Smooth muscle cell (in vitro differentiated cells): ENCODE data around the gene COL13A1. TPM values are rescaled to one million over a fixed set of nuclear protein-coding genes. Genes with fewer than 3 reads are reported as not detected.

Source experiments
- DNase-seq: peaks from one replicate; lab custom pipeline; 2025; ENCODE audit not compliant: unreplicated experiment; lab: John Stamatoyannopoulos, UW
- H2AFZ ChIP-seq: fragments of 200-600 bp; sonication (generic); 2 replicates; pipeline ENCODE4 v1.6.0; 2016; ENCODE audit warnings: antibody characterized with exemption, low read depth, mild to moderate bottlenecking
- H3F3A ChIP-seq: fragments of 200-600 bp; sonication (generic); 2 replicates; pipeline ENCODE4 v1.6.0; 2017; ENCODE audit warnings: antibody characterized with exemption, low read depth
- H3K27ac ChIP-seq: fragments of 200-600 bp; sonication (generic); 2 replicates; pipeline ENCODE4 v1.5.1; 2016; ENCODE audit warnings: low read depth, mild to moderate bottlenecking
- H3K27me3 ChIP-seq: fragments of 200-600 bp; sonication (generic); 2 replicates; pipeline ENCODE4 v1.6.1; 2016; ENCODE audit warnings: low read depth, mild to moderate bottlenecking
- H3K36me3 ChIP-seq: fragments of 200-600 bp; sonication (generic); 2 replicates; pipeline ENCODE4 v1.5.1; 2016; ENCODE audit warnings: low read depth
- H3K4me1 ChIP-seq: fragments of 200-600 bp; sonication (generic); 2 replicates; pipeline ENCODE4 v1.5.1; 2016; ENCODE audit warnings: low read depth
- H3K4me2 ChIP-seq: fragments of 200-600 bp; sonication (generic); 2 replicates; pipeline ENCODE4 v1.6.0; 2016; ENCODE audit warnings: mild to moderate bottlenecking
- H3K4me3 ChIP-seq: fragments of 200-600 bp; sonication (generic); 2 replicates; pipeline ENCODE4 v1.5.1; 2016; ENCODE audit warnings: mild to moderate bottlenecking
- H3K79me2 ChIP-seq: fragments of 200-600 bp; sonication (generic); 2 replicates; pipeline ENCODE4 v1.6.0; 2016; ENCODE audit warnings: low read depth, mild to moderate bottlenecking
- H3K9ac ChIP-seq: fragments of 200-600 bp; sonication (generic); 2 replicates; pipeline ENCODE4 v1.6.0; 2016; ENCODE audit warnings: low read depth
- H3K9me3 ChIP-seq: fragments of 200-600 bp; sonication (generic); replicated peaks from 2 replicates; pipeline ENCODE4 v1.5.1; 2016; ENCODE audit warnings: low read depth
- H4K20me1 ChIP-seq: fragments of 200-600 bp; sonication (generic); 2 replicates; pipeline ENCODE4 v1.6.0; 2016; ENCODE audit warnings: low read depth
- WGBS: methylation state at CpG from one replicate; pipeline ENCODE4 v1.1.7; 2016; ENCODE audit warnings: low lambda C conversion rate; 5-methylcytosine and 5-hydroxymethylcytosine counted together
- polyA plus RNA-seq: library from polyadenylated mRNA; unstranded; fragments of >200 nt; fragmentation: Nextera tagmentation; extraction: Ambion mirVana; gene quantifications from 2 replicates; pipeline ENCODE4 v1.2.1, GENCODE V29; 2016
- total RNA-seq: library from RNA; depleted of rRNA; stranded (reverse); fragments of >200 nt; gene quantifications from 2 replicates; pipeline ENCODE4 v1.2.3, GENCODE V29; 2014
- TF ChIP-seq, protein P1 (sequence below): fragments of 200-600 bp; sonication (generic); IDR thresholded peaks from 2 replicates; pipeline ENCODE4 v1.5.1; 2017; ENCODE audit warnings: borderline replicate concordance, mild to moderate bottlenecking, antibody characterized with exemption; ENCODE audit not compliant: insufficient read depth, poor library complexity, severe bottlenecking

The COL13A1 gene
- total and polyA plus RNA-seq, 2 experiments from 2014 or later = 6.1 to 15.0 TPM

DNA sequence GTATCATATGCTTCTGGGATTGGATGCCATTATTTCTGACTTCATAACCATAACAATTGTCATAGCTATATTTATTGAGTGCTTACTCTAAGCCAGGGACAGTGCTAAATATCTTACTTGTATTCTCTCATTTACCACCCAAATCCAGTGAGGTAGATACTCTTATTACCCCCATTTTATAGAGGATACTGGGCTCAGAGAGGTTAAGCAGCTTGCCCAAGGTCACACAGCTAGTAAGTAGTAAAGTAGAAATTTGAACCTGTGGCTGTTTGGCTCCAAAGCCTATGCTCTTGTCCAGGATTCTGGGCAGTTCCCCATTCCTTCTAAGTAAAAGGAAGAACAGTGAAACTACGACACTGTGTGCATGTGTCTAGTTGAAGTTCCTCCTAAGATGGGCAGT is 56.5 kb downstream of the COL13A1 start:
- no peak for DNase-seq
- Histone ChIP-seq H3K4me3 (no peak overlapping the region), H3K9ac (no peak overlapping the region), H2AFZ (no peak overlapping the region), H3K9me3 (no peaks in the 10 kb centered on the region), H3K27me3 (no peaks in the 10 kb centered on the region), H3K4me1 (no peaks in the 10 kb centered on the region), H3F3A (no peaks in the 10 kb centered on the region), H3K36me3 (no peaks in the 10 kb centered on the region), H4K20me1 (no peaks in the 10 kb centered on the region), H3K4me2 (no peak overlapping the region), H3K79me2 (no peaks in the 10 kb centered on the region), H3K27ac (no peak overlapping the region)
- 95% methylated on average over 1 of the region's 1 CpG for WGBS
- TF ChIP-seq, protein P1, sequence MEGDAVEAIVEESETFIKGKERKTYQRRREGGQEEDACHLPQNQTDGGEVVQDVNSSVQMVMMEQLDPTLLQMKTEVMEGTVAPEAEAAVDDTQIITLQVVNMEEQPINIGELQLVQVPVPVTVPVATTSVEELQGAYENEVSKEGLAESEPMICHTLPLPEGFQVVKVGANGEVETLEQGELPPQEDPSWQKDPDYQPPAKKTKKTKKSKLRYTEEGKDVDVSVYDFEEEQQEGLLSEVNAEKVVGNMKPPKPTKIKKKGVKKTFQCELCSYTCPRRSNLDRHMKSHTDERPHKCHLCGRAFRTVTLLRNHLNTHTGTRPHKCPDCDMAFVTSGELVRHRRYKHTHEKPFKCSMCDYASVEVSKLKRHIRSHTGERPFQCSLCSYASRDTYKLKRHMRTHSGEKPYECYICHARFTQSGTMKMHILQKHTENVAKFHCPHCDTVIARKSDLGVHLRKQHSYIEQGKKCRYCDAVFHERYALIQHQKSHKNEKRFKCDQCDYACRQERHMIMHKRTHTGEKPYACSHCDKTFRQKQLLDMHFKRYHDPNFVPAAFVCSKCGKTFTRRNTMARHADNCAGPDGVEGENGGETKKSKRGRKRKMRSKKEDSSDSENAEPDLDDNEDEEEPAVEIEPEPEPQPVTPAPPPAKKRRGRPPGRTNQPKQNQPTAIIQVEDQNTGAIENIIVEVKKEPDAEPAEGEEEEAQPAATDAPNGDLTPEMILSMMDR = no peak

DNA sequence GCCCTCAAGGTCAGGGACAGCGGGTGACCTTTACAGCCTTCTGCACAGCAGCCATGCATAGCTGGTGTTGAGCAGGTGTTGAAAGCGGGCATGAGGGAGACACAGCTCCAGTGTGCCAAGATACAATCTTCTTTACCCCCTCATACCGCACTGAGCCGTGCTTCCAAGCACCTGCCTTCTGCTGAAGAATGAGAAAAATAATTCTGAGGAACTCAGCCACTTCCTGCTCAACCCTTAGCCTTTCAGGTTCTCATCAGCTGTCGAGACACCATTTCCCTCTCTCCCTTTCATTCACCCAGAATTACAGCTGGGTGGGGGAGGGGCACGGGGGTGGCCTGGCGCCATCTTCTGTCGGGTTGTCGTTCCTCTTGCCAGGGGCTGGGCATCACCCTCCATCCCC is 58.6 kb downstream of the COL13A1 start:
- Histone ChIP-seq H3K9ac (no peak overlapping the region), H3K4me2 (no peak overlapping the region), H3K36me3 (no peaks in the 10 kb centered on the region), H3K79me2 (no peaks in the 10 kb centered on the region), H3K27me3 (no peaks in the 10 kb centered on the region), H4K20me1 (no peaks in the 10 kb centered on the region), H3K4me1 (peaks cover 7% of the 10 kb centered on the region), H3K4me3 (no peak overlapping the region), H2AFZ (no peak overlapping the region), H3K9me3 (no peaks in the 10 kb centered on the region), H3F3A (peaks cover 9% of the 10 kb centered on the region), H3K27ac (no peak overlapping the region)
- 80% methylated on average over 6 of the region's 9 CpGs for WGBS
- TF ChIP-seq, protein P1 = no peak
- DNase-seq = no peak

DNA sequence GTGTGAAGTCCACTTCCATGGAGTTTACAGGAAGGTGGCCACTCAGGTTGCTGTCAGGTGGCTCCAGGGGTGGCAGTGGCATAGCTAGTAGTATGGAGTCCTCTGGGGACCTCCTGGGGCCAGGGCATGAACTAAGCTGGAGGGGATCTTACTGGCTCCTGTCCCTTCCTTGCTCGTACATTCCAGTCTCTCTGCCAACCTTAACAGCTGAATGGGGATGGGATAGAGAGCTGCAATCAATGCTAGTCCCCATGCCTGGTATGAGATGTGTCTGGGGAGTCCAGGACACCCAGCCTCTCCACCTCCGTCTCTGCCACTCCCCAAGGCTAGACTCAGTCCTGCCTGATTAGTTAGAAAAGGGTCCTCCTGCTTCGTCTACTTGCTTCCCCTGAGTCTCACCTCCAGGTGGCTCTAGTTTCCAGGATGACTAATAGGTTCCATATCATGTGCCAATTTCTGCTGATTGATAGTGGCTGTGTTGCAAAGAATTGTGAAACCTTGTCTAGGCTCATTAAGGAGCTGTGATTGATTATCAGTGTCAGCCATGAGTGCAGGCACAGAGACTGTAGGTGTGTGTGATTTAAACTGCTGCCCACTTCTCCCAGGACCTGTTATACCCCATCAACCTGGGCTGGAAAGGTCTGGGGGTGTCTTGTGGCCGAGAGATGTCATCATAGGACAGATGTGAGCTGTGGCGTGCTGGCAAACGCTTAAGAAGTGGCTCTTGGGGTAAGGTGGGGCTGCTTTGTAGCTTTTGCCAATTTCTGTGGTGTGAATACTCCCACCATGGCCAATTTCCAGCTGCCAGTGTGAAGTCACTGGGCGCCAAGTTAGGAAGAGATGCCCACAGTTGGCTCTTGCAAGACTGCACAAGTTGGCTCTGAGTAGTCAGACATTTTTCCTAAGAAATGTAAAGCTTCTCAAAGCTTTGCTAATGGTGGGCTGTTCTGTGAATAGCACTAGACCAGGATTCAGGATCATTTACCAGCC is 59.8 kb downstream of the COL13A1 start:
- Histone ChIP-seq H2AFZ (no peak overlapping the region), H3K4me3 (no peak overlapping the region), H3K4me2 (no peak overlapping the region), H3F3A (peaks cover 9% of the 10 kb centered on the region), H3K27me3 (no peaks in the 10 kb centered on the region), H3K79me2 (no peaks in the 10 kb centered on the region), H3K27ac (no peak overlapping the region), H3K4me1 (peaks cover 18% of the 10 kb centered on the region), H3K36me3 (no peaks in the 10 kb centered on the region), H4K20me1 (no peaks in the 10 kb centered on the region), H3K9ac (no peak overlapping the region), H3K9me3 (no peaks in the 10 kb centered on the region)
- TF ChIP-seq, protein P1 = no peak
- WGBS = 68% methylated on average over 7 of the region's 7 CpGs
- no peak for DNase-seq
